Kidney (tissue), 14 donors: Measurements from ENCODE around the gene CLK2. TPM values are rescaled to one million over a fixed set of nuclear protein-coding genes. Genes with fewer than 3 reads are reported as not detected.
"Not testable (repeated sequence)": the region's sequence is repeated elsewhere in the genome, so short reads cannot be mapped to it uniquely, and the experiment has no call there.

Experiments used
- DNase-seq, 5 donors: peaks; one replicate each; pipeline ENCODE4 v3.0.0-alpha.2; 2013 to 2020
- FAIRE-seq: peaks from 2 replicates; lab custom pipeline; 2012; peaks lifted over from hg19 to GRCh38; lab: Jason Lieb, UNC
- H3K27ac ChIP-seq, 2 donors: one replicate each; pipeline ENCODE4 v1.7.0; 2013; ENCODE audit warnings: low read depth in 2 of 2, low read length in 2 of 2, inconsistent platforms in 1 of 2
- H3K27me3 ChIP-seq: one replicate; pipeline ENCODE4 v1.7.1; 2013; ENCODE audit warnings: low read length, inconsistent platforms; ENCODE audit not compliant: control insufficient read depth, insufficient read depth
- H3K36me3 ChIP-seq, 3 donors: one replicate each; pipeline versions ENCODE4 v1.7.0 to v1.7.1; 2013; ENCODE audit warnings: low read length in 3 of 3, control low read depth in 1 of 3, inconsistent platforms in 1 of 3; ENCODE audit not compliant: insufficient read depth in 3 of 3, control insufficient read depth in 2 of 3
- H3K4me1 ChIP-seq, 3 donors: one replicate each; pipeline versions ENCODE4 v1.7.0 to v1.7.1; 2013; ENCODE audit warnings: low read length in 3 of 3, inconsistent platforms in 1 of 3, low read depth in 1 of 3; ENCODE audit not compliant: control insufficient read depth in 2 of 3, insufficient read depth in 2 of 3
- H3K4me3 ChIP-seq, 3 donors: one replicate each; pipeline versions ENCODE4 v1.7.0 to v1.8.1; 2013; ENCODE audit warnings: low read length in 3 of 3, control low read depth in 1 of 3, inconsistent platforms in 1 of 3
- H3K9ac ChIP-seq, 3 donors: one replicate each; pipeline versions ENCODE4 v1.7.0 to v1.7.1; 2013; ENCODE audit warnings: low read length in 3 of 3, control low read depth in 1 of 3, inconsistent platforms in 1 of 3
- H3K9me3 ChIP-seq, 3 donors: one replicate each; pipeline versions ENCODE4 v1.7.0 to v1.7.1; 2013; ENCODE audit warnings: low read length in 3 of 3, control low read depth in 1 of 3, inconsistent platforms in 1 of 3; ENCODE audit not compliant: control insufficient read depth in 2 of 3, insufficient read depth in 1 of 3
- CTCF ChIP-seq: IDR thresholded peaks from 3 replicates; pipeline ENCODE4 v1.5.1; 2012; ENCODE audit warnings: mild to moderate bottlenecking, moderate library complexity, borderline replicate concordance; ENCODE audit not compliant: insufficient read depth; ENCODE audit errors: extremely low read depth
- intact Hi-C: fragments of 100-400 bp; cut with DNase I; formaldehyde crosslinking; loops from one replicate; pipeline ENCODE4 v1.11.1; 2022
- polyA plus RNA-seq: library from polyadenylated mRNA; stranded (reverse); fragments of 350-450 nt; fragmentation: Illumina TruSeq; extraction: RNeasy Lipid Tissue Mini Kit (QIAGEN cat#74804); gene quantifications from one replicate; pipeline ENCODE4 v1.2.3, GENCODE V29; 2014; ENCODE audit warnings: low read depth, low replicate concordance; ENCODE audit not compliant: insufficient read depth
- total RNA-seq: library from RNA; stranded (reverse); fragmentation: NEBNext Ultra II Directional; extraction: Animal tissue kit (Norgen Biotek cat#: 25700); gene quantifications from one replicate; pipeline ENCODE4 v1.2.1, GENCODE V29; 2021
- donor health status: control.
- donor health status: control.
- donor health status: control.
- donor health status: control.
- donor health status: control.
- donor health status: DM: yes; HTN: yes; CAD: no.
- donor health status: Normal renal cell carcinoma (clear cell type).

The CLK2 gene
- total and polyA plus RNA-seq, 2 donors from 2014 or later = 28.9 to 59.7 TPM

DNA sequence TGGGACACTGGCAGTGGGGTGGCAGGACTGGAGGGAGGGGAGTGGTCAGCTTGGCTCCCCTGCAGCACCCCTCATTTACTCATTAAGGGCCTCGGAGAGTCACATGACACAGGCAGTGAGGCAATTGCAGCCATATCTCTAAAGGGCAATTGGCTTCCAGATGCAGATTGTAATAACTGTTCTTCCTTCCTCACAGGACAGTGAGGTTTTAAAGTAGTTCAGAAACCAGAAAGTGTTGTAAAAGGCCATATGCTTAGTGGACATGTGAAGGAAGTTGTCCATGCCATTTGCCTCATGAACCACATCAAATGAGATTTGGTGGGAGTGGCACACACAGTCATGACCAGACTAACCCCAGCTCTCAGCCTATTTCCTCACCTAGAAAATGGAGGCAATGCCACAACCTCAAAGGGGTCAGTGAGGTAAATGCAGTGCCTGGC is 53.7 kb downstream of the CLK2 start:
- Histone ChIP-seq H3K9ac (no peak overlapping the region), H3K4me1 (peaks cover 0 to 7% (median 0%) of the 10 kb centered on the region in 3 donors), H3K27me3 (no peaks in the 10 kb centered on the region), H3K27ac (no peak overlapping the region), H3K9me3 (no peaks in the 10 kb centered on the region), H3K36me3 (peaks cover 0 to 2% (median 0%) of the 10 kb centered on the region in 3 donors), H3K4me3 (peak overlapping the region; percentile 49 to 62 (median 54))
- TF ChIP-seq CTCF = no peak
- DNase-seq (peak in 3 of 5 donors; percentile 29 to 73 (median 60)), FAIRE-seq (no peak)
- intact Hi-C loops = loop anchor here (10.0 kb wide), 1 partner anchor 45 kb away; the partner anchor contains the start of genes KRTCAP2 and TRIM46

- H3K9ac ChIP-seq = no peak overlapping the region
- peaks cover 0 to 7% (median 0%) of the 10 kb centered on the region in 3 donors for H3K4me1 ChIP-seq
- no peak overlapping the region for H3K27ac ChIP-seq
- peak in 4 of 5 donors; percentile 71 to 92 (median 82) for DNase-seq
- H3K4me3 ChIP-seq = peak overlapping the region; percentile 49 to 62 (median 54)
- intact Hi-C loops = no loop called here
- TF ChIP-seq CTCF = no peak
- peaks cover 0 to 2% (median 0%) of the 10 kb centered on the region in 3 donors for H3K36me3 ChIP-seq
- no peaks in the 10 kb centered on the region for H3K9me3 ChIP-seq
- no peak for FAIRE-seq
- no peaks in the 10 kb centered on the region for H3K27me3 ChIP-seq
Measured at GRCh38 chr1:155218854-155219591, 54.3 kb downstream of the CLK2 start.

- H3K9me3 ChIP-seq, H3K27ac ChIP-seq, H3K27me3 ChIP-seq, intact Hi-C loops, H3K36me3 ChIP-seq, H3K9ac ChIP-seq, H3K4me1 ChIP-seq, H3K4me3 ChIP-seq, DNase-seq, FAIRE-seq: not testable (repeated sequence)
Measured at GRCh38 chr1:155214702-155215101, 58.6 kb downstream of the CLK2 start.

Other genes with a start within 250 kb of the CLK2 start
- 1.4 TPM for gene DCST2, start 239.7 kb downstream of the CLK2 start, total RNA-seq
- gene DCST2, start 239.7 kb downstream of the CLK2 start, polyA plus RNA-seq = 0.43 TPM
- gene DCST1, start 239.7 kb downstream of the CLK2 start, total RNA-seq = not detected
- not detected for gene DCST1, start 239.7 kb downstream of the CLK2 start, polyA plus RNA-seq
- gene ADAM15, start 222.2 kb downstream of the CLK2 start, total RNA-seq = 152 TPM
- gene ADAM15, start 222.2 kb downstream of the CLK2 start, polyA plus RNA-seq = 68.4 TPM
- gene EFNA4, start 209.8 kb downstream of the CLK2 start, total RNA-seq = 7.6 TPM
- gene EFNA4, start 209.8 kb downstream of the CLK2 start, polyA plus RNA-seq = 11.8 TPM
- 1.7 TPM for gene EFNA3, start 194.7 kb downstream of the CLK2 start, total RNA-seq
- gene EFNA3, start 194.7 kb downstream of the CLK2 start, polyA plus RNA-seq = 1.2 TPM
- gene EFNA1, start 145.6 kb downstream of the CLK2 start, total RNA-seq = 133 TPM
- gene EFNA1, start 145.6 kb downstream of the CLK2 start, polyA plus RNA-seq = 61.1 TPM
- gene SLC50A1, start 137.7 kb downstream of the CLK2 start, total RNA-seq = 34.8 TPM
- gene SLC50A1, start 137.7 kb downstream of the CLK2 start, polyA plus RNA-seq = 61.8 TPM
- 84.4 TPM for gene DPM3, start 133.0 kb downstream of the CLK2 start, total RNA-seq
- gene DPM3, start 133.0 kb downstream of the CLK2 start, polyA plus RNA-seq = 237 TPM
- gene KRTCAP2, start 100.2 kb downstream of the CLK2 start, total RNA-seq = 198 TPM
- 351 TPM for gene KRTCAP2, start 100.2 kb downstream of the CLK2 start, polyA plus RNA-seq
- gene TRIM46, start 99.7 kb downstream of the CLK2 start, total RNA-seq = 2.1 TPM
- gene TRIM46, start 99.7 kb downstream of the CLK2 start, polyA plus RNA-seq = 0.28 TPM
- gene THBS3, start 65.6 kb downstream of the CLK2 start, total RNA-seq = 33.0 TPM
- 21.4 TPM for gene THBS3, start 65.6 kb downstream of the CLK2 start, polyA plus RNA-seq
- 38.8 TPM for gene MTX1, start 64.8 kb downstream of the CLK2 start, total RNA-seq
- gene MTX1, start 64.8 kb downstream of the CLK2 start, polyA plus RNA-seq = 86.9 TPM
- gene ENTREP3, start 18.0 kb downstream of the CLK2 start, total RNA-seq = 22.8 TPM
- gene ENTREP3, start 18.0 kb downstream of the CLK2 start, polyA plus RNA-seq = 19.8 TPM
- 66.7 TPM for gene SCAMP3, start 11.1 kb downstream of the CLK2 start, total RNA-seq
- 89.1 TPM for gene SCAMP3, start 11.1 kb downstream of the CLK2 start, polyA plus RNA-seq
- gene HCN3, start 4.0 kb upstream of the CLK2 start, total RNA-seq = 3.3 TPM
- gene HCN3, start 4.0 kb upstream of the CLK2 start, polyA plus RNA-seq = 4.5 TPM
- 0.82 TPM for gene PKLR, start 27.9 kb upstream of the CLK2 start, total RNA-seq
- 19.9 TPM for gene PKLR, start 27.9 kb upstream of the CLK2 start, polyA plus RNA-seq
- gene FDPS, start 35.4 kb upstream of the CLK2 start, total RNA-seq = 112 TPM
- 184 TPM for gene FDPS, start 35.4 kb upstream of the CLK2 start, polyA plus RNA-seq
- 32.7 TPM for gene RUSC1, start 47.4 kb upstream of the CLK2 start, total RNA-seq
- gene RUSC1, start 47.4 kb upstream of the CLK2 start, polyA plus RNA-seq = 29.7 TPM